OCI-LY1 (cell line): Measurements from ENCODE around the gene NFAM1.

Experiments used
- H2AFZ ChIP-seq: fragments of 200-600 bp; sonication (generic), shearing (Covaris generic); 2 replicates; pipeline ENCODE4 v1.6.0; 2014; ENCODE audit warnings: antibody characterized with exemption, mild to moderate bottlenecking, low read length
- H3F3A ChIP-seq: fragments of 200-600 bp; sonication (generic), shearing (Covaris generic); 2 replicates; pipeline ENCODE4 v1.6.0; 2014; ENCODE audit warnings: mild to moderate bottlenecking, antibody characterized with exemption, low read length, moderate library complexity; ENCODE audit not compliant: insufficient read depth
- H3K27ac ChIP-seq: fragments of 200-600 bp; sonication (generic); 2 replicates; pipeline ENCODE4 v1.5.1; 2014; ENCODE audit warnings: low read length, mixed run types, mild to moderate bottlenecking, low read depth; ENCODE audit not compliant: poor library complexity, severe bottlenecking
- H3K27me3 ChIP-seq: fragments of 200-600 bp; sonication (generic); 2 replicates; pipeline ENCODE4 v1.6.0; 2014; ENCODE audit warnings: antibody characterized with exemption, mild to moderate bottlenecking, low read length, moderate library complexity; ENCODE audit not compliant: insufficient read depth
- H3K36me3 ChIP-seq: fragments of 200-600 bp; sonication (generic); 2 replicates; pipeline ENCODE4 v1.6.1; 2014; ENCODE audit warnings: mild to moderate bottlenecking, antibody characterized with exemption, low read length, moderate library complexity, mixed read lengths; ENCODE audit not compliant: insufficient read depth
- H3K4me1 ChIP-seq: fragments of 200-600 bp; sonication (generic); 2 replicates; pipeline ENCODE4 v1.5.1; 2014; ENCODE audit warnings: mild to moderate bottlenecking, low read length, moderate library complexity; ENCODE audit not compliant: insufficient read depth, severe bottlenecking
- H3K4me2 ChIP-seq: fragments of 200-600 bp; sonication (generic), shearing (Covaris generic); 2 replicates; pipeline ENCODE4 v1.6.1; 2014; ENCODE audit warnings: low read length
- H3K4me3 ChIP-seq: fragments of 200-600 bp; sonication (generic); 2 replicates; pipeline ENCODE4 v1.5.1; 2014; ENCODE audit warnings: low read length, low read depth, mild to moderate bottlenecking, mixed read lengths; ENCODE audit not compliant: poor library complexity, severe bottlenecking
- H3K79me2 ChIP-seq: fragments of 200-600 bp; shearing (Covaris generic); 2 replicates; pipeline ENCODE4 v1.6.1; 2016; ENCODE audit warnings: mixed run types, low read length, mixed read lengths; ENCODE audit not compliant: insufficient read depth
- H3K9ac ChIP-seq: fragments of 200-600 bp; sonication (generic), shearing (Covaris generic); 2 replicates; pipeline ENCODE4 v1.6.1; 2014; ENCODE audit warnings: mild to moderate bottlenecking, low read length, mixed read lengths
- H3K9me2 ChIP-seq: fragments of 200-600 bp; sonication (generic), shearing (Covaris generic); 2 replicates; pipeline ENCODE4 v1.6.1; 2014; ENCODE audit warnings: low read depth, mild to moderate bottlenecking, low read length, mixed read lengths
- H3K9me3 ChIP-seq: fragments of 200-600 bp; shearing (Covaris generic); 2 replicates; pipeline ENCODE4 v1.6.1; 2014; ENCODE audit warnings: low read length, mixed read lengths
- H4K20me1 ChIP-seq: fragments of 200-600 bp; sonication (generic), shearing (Covaris generic); 2 replicates; pipeline ENCODE4 v1.6.0; 2016; ENCODE audit warnings: mild to moderate bottlenecking, low read length; ENCODE audit not compliant: insufficient read depth
- EZH2 ChIP-seq: fragments of 200-600 bp; sonication (generic), shearing (Covaris generic); IDR thresholded peaks from 2 replicates; pipeline ENCODE4 v1.8.0; 2017; ENCODE audit warnings: borderline replicate concordance, mixed run types, mild to moderate bottlenecking, antibody characterized with exemption, low read length, moderate library complexity, mixed read lengths
- TF ChIP-seq, protein P1 (sequence below): fragments of 200-600 bp; sonication (generic), shearing (Covaris generic); IDR thresholded peaks from 2 replicates; pipeline ENCODE4 v1.5.1; 2017; ENCODE audit warnings: mild to moderate bottlenecking, antibody characterized with exemption, low read length, moderate library complexity, mixed read lengths

The NFAM1 gene

DNA sequence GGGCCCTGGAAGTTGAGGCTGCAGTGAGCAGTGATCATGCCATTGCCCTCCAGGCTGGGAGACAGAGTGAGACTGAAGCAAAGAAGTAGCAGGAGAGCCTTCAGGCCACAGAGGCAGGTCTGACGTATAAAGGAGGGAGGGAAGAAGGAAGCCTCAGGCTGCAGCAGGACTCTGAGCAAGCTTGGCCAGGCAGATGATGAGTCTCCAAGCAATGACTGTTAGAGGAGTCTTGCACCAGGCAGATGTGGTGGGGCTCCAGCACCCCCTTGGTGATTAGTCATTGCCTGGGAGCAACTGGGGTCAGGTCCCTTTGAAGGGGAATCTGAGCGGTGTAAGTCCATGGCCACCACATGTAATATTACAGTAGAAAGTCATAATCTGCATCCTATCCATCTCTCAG, 36.6 kb upstream of the NFAM1 start:
- Histone ChIP-seq H3K27ac (no peak overlapping the region), H3K9me2 (no peaks in the 10 kb centered on the region), H3F3A (no peaks in the 10 kb centered on the region), H4K20me1 (no peaks in the 10 kb centered on the region), H3K27me3 (peaks cover 6% of the 10 kb centered on the region; the same call in 1 of the 2 replicates), H3K4me1 (no peaks in the 10 kb centered on the region), H3K9me3 (no peaks in the 10 kb centered on the region), H3K4me3 (no peak overlapping the region), H3K9ac (no peak overlapping the region), H3K36me3 (no peaks in the 10 kb centered on the region), H3K79me2 (no peaks in the 10 kb centered on the region), H2AFZ (no peak overlapping the region), H3K4me2 (no peak overlapping the region)
- TF ChIP-seq EZH2: no peak
- TF ChIP-seq, protein P1, sequence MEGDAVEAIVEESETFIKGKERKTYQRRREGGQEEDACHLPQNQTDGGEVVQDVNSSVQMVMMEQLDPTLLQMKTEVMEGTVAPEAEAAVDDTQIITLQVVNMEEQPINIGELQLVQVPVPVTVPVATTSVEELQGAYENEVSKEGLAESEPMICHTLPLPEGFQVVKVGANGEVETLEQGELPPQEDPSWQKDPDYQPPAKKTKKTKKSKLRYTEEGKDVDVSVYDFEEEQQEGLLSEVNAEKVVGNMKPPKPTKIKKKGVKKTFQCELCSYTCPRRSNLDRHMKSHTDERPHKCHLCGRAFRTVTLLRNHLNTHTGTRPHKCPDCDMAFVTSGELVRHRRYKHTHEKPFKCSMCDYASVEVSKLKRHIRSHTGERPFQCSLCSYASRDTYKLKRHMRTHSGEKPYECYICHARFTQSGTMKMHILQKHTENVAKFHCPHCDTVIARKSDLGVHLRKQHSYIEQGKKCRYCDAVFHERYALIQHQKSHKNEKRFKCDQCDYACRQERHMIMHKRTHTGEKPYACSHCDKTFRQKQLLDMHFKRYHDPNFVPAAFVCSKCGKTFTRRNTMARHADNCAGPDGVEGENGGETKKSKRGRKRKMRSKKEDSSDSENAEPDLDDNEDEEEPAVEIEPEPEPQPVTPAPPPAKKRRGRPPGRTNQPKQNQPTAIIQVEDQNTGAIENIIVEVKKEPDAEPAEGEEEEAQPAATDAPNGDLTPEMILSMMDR: no peak

DNA sequence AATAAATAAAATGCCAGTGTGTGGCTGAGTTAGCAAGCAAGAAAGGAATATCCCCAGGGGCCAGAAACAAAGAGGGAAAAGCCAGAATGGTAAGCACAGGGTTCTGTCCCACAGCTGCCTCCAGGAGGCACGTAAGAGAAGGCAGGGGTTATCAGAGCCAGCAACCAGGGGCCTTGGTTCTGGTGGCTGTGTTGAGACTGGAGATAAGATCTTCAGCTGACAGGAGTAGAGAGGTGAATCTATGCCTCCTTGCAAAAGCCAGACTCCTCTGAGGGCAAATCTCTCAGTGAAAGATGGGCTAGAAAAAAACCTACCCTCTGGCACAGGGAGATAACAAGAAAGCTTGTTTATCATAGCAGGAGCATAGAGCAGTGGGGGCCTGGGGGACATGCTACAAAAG, 29.8 kb upstream of the NFAM1 start:
- H3K9me3 ChIP-seq: no peaks in the 10 kb centered on the region
- H3K9ac ChIP-seq: no peak overlapping the region
- H3K27me3 ChIP-seq: 0 out of 2 replicates have a peak, but pooled peaks cover 11% of the 10 kb centered on the region
- no peaks in the 10 kb centered on the region for H3K36me3 ChIP-seq
- H3K9me2 ChIP-seq: no peaks in the 10 kb centered on the region
- H2AFZ ChIP-seq: no peak overlapping the region
- H3K4me1 ChIP-seq: no peaks in the 10 kb centered on the region
- TF ChIP-seq EZH2: no peak
- TF ChIP-seq, protein P1: no peak
- H3F3A ChIP-seq: no peaks in the 10 kb centered on the region
- H4K20me1 ChIP-seq: no peaks in the 10 kb centered on the region
- H3K4me3 ChIP-seq: no peak overlapping the region
- H3K4me2 ChIP-seq: no peak overlapping the region
- no peak overlapping the region for H3K27ac ChIP-seq
- H3K79me2 ChIP-seq: no peaks in the 10 kb centered on the region

DNA sequence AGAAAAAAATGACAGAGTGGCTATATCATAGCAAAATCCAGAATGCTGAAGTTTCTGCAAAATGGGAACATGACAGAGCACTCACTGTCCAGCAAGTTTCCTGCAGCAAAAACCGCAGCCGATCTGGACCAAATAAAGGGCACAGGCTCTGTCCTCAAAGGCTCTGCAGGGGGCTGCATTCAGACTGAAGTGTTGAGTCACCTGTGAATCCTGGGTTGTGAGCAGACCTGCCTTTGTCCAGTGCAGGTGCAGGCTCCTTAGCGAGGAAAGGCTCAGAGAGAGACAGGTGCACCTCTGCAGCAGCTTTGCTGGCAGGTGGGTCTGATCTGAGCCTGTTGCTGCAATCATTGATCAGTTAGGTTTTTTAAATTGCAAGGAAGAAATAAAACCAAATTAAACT, 29.3 kb upstream of the NFAM1 start:
- no peak overlapping the region for H2AFZ ChIP-seq
- H3K9me3 ChIP-seq: no peaks in the 10 kb centered on the region
- no peaks in the 10 kb centered on the region for H3K79me2 ChIP-seq
- no peak overlapping the region for H3K9ac ChIP-seq
- H4K20me1 ChIP-seq: no peaks in the 10 kb centered on the region
- no peak overlapping the region for H3K27ac ChIP-seq
- no peaks in the 10 kb centered on the region for H3F3A ChIP-seq
- no peak overlapping the region for H3K4me3 ChIP-seq
- no peak overlapping the region for H3K4me2 ChIP-seq
- no peaks in the 10 kb centered on the region for H3K4me1 ChIP-seq
- H3K36me3 ChIP-seq: no peaks in the 10 kb centered on the region
- 0 out of 2 replicates have a peak, but pooled peaks cover 11% of the 10 kb centered on the region for H3K27me3 ChIP-seq
- TF ChIP-seq, protein P1: no peak
- no peak for TF ChIP-seq EZH2
- H3K9me2 ChIP-seq: no peaks in the 10 kb centered on the region
